ENCODE results near the gene COL28A1. TPM values are rescaled to one million over a fixed set of nuclear protein-coding genes. Genes with fewer than 3 reads are reported as not detected.

The COL28A1 gene
- total and polyA plus RNA-seq, 2 experiments from 2014 or later: 0.31 to 0.70 TPM

DNA sequence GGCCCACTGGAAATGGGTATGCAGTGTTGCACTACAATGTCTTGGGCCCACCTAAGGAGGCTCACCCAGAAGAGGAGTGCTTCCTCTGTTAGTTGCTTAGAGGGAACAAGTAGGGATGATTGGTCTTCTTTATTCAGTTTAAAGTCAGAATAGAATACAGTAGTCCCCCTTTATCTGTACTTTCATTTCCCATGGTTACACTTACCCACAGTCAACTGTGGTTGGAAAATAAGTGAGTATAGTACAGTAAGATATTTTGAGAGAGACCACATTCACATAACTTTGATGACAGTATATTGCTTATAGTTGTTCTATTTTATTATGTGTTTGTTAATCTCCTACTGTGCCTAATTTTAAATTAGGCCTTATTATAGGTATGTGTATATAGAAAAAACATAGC, 151.4 kb downstream of the COL28A1 start:
- Histone ChIP-seq H2AFZ (no peak overlapping the region), H4K20me1 (replicated peaks; ENCODE audit: insufficient read depth) (no peaks in the 10 kb centered on the region), H3K27ac (ENCODE audit: low read depth) (no peak overlapping the region), H3K27me3 (ENCODE audit: insufficient read depth) (no peaks in the 10 kb centered on the region), H3K4me1 (ENCODE audit: insufficient read depth) (no peaks in the 10 kb centered on the region), H3K4me3 (no peak overlapping the region), H3K36me3 (ENCODE audit: insufficient read depth) (no peaks in the 10 kb centered on the region), H3K9me2 (ENCODE audit: insufficient read depth) (peaks cover 6% of the 10 kb centered on the region; the same call in 1 of the 2 replicates), H3K4me2 (no peak overlapping the region), H3K79me2 (replicated peaks; ENCODE audit: insufficient read depth) (no peaks in the 10 kb centered on the region), H3F3A (replicated peaks; ENCODE audit: low read depth) (no peaks in the 10 kb centered on the region)
- no peaks in the 10 kb centered on the region for H3K36me3 Mint-ChIP-seq (ENCODE audit: low read depth)
- H3K9me3 Mint-ChIP-seq: peaks cover 8% of the 10 kb centered on the region; the same call in 2 of the 3 replicates
- no peak overlapping the region for H3K27ac Mint-ChIP-seq
- H3K4me1 Mint-ChIP-seq: no peaks in the 10 kb centered on the region
- TF ChIP-seq ETS1 (IDR thresholded peaks at IDR 0.05): no peak
- no peak for TF ChIP-seq JUNB (IDR thresholded peaks at IDR 0.05; ENCODE audit: unreplicated experiment)
- TF ChIP-seq ZNF331 (CRISPR knock-in tag; IDR thresholded peaks at IDR 0.05; ENCODE audit: low read depth): no peak
- no peak for TF ChIP-seq ZNF114 (CRISPR knock-in tag; IDR thresholded peaks at IDR 0.05)
- no peak for TF ChIP-seq POLR2AphosphoS5 (IDR thresholded peaks at IDR 0.05; ENCODE audit: low read depth)
- TF ChIP-seq CREB1 (CRISPR knock-in tag; IDR thresholded peaks at IDR 0.05; ENCODE audit: low read depth): no peak
- TF ChIP-seq EZH2 (IDR thresholded peaks at IDR 0.05; ENCODE audit: low read depth, unreplicated experiment): no peak
- TF ChIP-seq, protein P1, sequence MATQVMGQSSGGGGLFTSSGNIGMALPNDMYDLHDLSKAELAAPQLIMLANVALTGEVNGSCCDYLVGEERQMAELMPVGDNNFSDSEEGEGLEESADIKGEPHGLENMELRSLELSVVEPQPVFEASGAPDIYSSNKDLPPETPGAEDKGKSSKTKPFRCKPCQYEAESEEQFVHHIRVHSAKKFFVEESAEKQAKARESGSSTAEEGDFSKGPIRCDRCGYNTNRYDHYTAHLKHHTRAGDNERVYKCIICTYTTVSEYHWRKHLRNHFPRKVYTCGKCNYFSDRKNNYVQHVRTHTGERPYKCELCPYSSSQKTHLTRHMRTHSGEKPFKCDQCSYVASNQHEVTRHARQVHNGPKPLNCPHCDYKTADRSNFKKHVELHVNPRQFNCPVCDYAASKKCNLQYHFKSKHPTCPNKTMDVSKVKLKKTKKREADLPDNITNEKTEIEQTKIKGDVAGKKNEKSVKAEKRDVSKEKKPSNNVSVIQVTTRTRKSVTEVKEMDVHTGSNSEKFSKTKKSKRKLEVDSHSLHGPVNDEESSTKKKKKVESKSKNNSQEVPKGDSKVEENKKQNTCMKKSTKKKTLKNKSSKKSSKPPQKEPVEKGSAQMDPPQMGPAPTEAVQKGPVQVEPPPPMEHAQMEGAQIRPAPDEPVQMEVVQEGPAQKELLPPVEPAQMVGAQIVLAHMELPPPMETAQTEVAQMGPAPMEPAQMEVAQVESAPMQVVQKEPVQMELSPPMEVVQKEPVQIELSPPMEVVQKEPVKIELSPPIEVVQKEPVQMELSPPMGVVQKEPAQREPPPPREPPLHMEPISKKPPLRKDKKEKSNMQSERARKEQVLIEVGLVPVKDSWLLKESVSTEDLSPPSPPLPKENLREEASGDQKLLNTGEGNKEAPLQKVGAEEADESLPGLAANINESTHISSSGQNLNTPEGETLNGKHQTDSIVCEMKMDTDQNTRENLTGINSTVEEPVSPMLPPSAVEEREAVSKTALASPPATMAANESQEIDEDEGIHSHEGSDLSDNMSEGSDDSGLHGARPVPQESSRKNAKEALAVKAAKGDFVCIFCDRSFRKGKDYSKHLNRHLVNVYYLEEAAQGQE (IDR thresholded peaks at IDR 0.05; ENCODE audit: unreplicated experiment): no peak
- no peak for TF ChIP-seq CTCF (conservative IDR thresholded peaks at IDR 0.05; ENCODE audit: low read depth in 2 of 2)
- no peak for TF ChIP-seq NANOG (IDR thresholded peaks at IDR 0.05; ENCODE audit: borderline replicate concordance)
- TF ChIP-seq, protein P2, sequence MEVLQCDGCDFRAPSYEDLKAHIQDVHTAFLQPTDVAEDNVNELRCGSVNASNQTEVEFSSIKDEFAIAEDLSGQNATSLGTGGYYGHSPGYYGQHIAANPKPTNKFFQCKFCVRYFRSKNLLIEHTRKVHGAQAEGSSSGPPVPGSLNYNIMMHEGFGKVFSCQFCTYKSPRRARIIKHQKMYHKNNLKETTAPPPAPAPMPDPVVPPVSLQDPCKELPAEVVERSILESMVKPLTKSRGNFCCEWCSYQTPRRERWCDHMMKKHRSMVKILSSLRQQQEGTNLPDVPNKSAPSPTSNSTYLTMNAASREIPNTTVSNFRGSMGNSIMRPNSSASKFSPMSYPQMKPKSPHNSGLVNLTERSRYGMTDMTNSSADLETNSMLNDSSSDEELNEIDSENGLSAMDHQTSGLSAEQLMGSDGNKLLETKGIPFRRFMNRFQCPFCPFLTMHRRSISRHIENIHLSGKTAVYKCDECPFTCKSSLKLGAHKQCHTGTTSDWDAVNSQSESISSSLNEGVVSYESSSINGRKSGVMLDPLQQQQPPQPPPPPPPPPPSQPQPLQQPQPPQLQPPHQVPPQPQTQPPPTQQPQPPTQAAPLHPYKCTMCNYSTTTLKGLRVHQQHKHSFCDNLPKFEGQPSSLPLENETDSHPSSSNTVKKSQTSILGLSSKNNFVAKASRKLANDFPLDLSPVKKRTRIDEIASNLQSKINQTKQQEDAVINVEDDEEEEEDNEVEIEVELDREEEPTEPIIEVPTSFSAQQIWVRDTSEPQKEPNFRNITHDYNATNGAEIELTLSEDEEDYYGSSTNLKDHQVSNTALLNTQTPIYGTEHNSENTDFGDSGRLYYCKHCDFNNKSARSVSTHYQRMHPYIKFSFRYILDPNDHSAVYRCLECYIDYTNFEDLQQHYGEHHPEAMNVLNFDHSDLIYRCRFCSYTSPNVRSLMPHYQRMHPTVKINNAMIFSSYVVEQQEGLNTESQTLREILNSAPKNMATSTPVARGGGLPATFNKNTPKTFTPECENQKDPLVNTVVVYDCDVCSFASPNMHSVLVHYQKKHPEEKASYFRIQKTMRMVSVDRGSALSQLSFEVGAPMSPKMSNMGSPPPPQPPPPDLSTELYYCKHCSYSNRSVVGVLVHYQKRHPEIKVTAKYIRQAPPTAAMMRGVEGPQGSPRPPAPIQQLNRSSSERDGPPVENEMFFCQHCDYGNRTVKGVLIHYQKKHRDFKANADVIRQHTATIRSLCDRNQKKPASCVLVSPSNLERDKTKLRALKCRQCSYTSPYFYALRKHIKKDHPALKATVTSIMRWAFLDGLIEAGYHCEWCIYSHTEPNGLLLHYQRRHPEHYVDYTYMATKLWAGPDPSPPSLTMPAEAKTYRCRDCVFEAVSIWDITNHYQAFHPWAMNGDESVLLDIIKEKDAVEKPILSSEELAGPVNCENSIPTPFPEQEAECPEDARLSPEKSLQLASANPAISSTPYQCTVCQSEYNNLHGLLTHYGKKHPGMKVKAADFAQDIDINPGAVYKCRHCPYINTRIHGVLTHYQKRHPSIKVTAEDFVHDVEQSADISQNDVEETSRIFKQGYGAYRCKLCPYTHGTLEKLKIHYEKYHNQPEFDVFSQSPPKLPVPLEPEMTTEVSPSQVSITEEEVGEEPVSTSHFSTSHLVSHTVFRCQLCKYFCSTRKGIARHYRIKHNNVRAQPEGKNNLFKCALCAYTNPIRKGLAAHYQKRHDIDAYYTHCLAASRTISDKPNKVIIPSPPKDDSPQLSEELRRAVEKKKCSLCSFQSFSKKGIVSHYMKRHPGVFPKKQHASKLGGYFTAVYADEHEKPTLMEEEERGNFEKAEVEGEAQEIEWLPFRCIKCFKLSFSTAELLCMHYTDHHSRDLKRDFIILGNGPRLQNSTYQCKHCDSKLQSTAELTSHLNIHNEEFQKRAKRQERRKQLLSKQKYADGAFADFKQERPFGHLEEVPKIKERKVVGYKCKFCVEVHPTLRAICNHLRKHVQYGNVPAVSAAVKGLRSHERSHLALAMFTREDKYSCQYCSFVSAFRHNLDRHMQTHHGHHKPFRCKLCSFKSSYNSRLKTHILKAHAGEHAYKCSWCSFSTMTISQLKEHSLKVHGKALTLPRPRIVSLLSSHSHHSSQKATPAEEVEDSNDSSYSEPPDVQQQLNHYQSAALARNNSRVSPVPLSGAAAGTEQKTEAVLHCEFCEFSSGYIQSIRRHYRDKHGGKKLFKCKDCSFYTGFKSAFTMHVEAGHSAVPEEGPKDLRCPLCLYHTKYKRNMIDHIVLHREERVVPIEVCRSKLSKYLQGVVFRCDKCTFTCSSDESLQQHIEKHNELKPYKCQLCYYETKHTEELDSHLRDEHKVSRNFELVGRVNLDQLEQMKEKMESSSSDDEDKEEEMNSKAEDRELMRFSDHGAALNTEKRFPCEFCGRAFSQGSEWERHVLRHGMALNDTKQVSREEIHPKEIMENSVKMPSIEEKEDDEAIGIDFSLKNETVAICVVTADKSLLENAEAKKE (CRISPR knock-in tag; IDR thresholded peaks at IDR 0.05): no peak
- TF ChIP-seq EZH2phosphoT487 (IDR thresholded peaks at IDR 0.05; ENCODE audit: unreplicated experiment): no peak
- no peaks in the 10 kb centered on the region for H3K27me3 Mint-ChIP-seq (ENCODE audit: insufficient read depth, low read depth, poor library complexity)
- no peak for DNase-seq (ENCODE audit: low spot score)
- ATAC-seq: no peak
- H3K4me3 Mint-ChIP-seq: no peak overlapping the region
